ENCODE measurements around the gene IFT27. TPM values are rescaled to one million over a fixed set of nuclear protein-coding genes. Genes with fewer than 3 reads are reported as not detected.

IFT27 gene
- total RNA-seq, 1 donor from 2014 or later: 32.7 TPM

DNA sequence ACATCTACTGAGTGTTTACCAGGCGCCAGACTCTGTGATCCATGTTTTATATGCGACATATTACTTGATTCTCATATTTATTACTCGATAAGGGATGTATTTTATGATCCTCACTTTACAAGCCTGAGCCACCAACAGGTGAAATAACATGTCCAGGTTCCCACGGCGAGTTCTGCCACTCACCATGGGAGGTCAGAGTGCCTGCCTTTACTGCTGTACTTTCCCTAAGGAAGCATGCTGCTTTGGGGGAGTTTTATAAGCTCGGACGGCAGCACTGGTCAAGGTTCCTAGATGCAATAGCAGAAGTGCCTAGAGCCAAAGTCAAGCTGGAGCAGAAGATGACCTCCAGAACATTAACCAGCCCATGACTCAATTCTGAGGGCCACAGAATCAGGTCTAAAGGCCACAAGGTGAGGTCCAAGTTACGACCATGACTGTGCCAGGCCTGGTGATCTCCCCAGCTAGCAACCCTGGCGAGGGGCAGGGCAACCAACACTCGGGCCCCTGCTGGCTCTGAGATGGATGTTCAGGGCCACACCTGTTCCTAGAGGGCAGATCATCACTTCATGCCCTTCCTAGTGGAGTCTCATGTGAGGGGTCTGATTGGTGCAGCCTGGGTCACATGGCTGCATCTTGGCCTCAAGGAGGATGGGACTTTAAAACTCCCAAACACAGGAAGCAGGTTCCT is 14.2 kb downstream of the IFT27 start:
- no peak overlapping the region for H3K4me3 Mint-ChIP-seq
- intact Hi-C loops (cut with micrococcal nuclease): no loop called here
- no peak overlapping the region for H3K27ac Mint-ChIP-seq
- ChIA-PET CTCF (interaction anchor here (1.2 kb wide), 1 partner anchor 259 kb away, joined by 3 read pairs; no protein-coding TSS in a partner anchor), POLR2A (no interaction called here)
- H3K4me1 Mint-ChIP-seq: no peaks in the 10 kb centered on the region
- DNase-seq (no peak), ATAC-seq (ENCODE audit: low read depth) (no peak)
- TF ChIP-seq, protein P1, sequence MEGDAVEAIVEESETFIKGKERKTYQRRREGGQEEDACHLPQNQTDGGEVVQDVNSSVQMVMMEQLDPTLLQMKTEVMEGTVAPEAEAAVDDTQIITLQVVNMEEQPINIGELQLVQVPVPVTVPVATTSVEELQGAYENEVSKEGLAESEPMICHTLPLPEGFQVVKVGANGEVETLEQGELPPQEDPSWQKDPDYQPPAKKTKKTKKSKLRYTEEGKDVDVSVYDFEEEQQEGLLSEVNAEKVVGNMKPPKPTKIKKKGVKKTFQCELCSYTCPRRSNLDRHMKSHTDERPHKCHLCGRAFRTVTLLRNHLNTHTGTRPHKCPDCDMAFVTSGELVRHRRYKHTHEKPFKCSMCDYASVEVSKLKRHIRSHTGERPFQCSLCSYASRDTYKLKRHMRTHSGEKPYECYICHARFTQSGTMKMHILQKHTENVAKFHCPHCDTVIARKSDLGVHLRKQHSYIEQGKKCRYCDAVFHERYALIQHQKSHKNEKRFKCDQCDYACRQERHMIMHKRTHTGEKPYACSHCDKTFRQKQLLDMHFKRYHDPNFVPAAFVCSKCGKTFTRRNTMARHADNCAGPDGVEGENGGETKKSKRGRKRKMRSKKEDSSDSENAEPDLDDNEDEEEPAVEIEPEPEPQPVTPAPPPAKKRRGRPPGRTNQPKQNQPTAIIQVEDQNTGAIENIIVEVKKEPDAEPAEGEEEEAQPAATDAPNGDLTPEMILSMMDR (IDR thresholded peaks at IDR 0.05): no peak
- peaks cover 28% of the 10 kb centered on the region for H3K36me3 Mint-ChIP-seq (ENCODE audit: low read depth)
- no peaks in the 10 kb centered on the region for H3K27me3 Mint-ChIP-seq
- H3K9me3 Mint-ChIP-seq: no peaks in the 10 kb centered on the region

DNA sequence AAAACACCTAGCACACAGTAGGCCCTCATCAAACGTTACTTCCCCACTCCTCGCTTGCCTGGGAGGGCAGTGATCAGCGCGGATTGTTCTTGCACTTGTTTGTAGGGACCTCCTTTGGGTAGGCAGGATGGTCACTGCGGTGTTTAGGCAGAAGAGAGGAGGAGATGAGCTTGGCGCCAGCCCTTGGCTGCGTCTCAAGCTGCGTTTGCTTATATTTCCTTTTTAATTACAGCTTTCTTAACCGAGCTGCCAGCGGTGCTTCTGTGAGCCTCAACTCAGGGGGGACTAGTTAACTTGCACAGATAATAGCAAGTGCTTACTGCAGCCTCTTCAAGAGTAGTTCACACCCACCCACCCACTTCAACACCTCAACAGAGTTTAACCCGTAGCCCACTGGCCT is 15.1 kb downstream of the IFT27 start:
- TF ChIP-seq, protein P1 (IDR thresholded peaks at IDR 0.05): no peak
- H3K27ac Mint-ChIP-seq: no peak overlapping the region
- DNase-seq: no peak

DNA sequence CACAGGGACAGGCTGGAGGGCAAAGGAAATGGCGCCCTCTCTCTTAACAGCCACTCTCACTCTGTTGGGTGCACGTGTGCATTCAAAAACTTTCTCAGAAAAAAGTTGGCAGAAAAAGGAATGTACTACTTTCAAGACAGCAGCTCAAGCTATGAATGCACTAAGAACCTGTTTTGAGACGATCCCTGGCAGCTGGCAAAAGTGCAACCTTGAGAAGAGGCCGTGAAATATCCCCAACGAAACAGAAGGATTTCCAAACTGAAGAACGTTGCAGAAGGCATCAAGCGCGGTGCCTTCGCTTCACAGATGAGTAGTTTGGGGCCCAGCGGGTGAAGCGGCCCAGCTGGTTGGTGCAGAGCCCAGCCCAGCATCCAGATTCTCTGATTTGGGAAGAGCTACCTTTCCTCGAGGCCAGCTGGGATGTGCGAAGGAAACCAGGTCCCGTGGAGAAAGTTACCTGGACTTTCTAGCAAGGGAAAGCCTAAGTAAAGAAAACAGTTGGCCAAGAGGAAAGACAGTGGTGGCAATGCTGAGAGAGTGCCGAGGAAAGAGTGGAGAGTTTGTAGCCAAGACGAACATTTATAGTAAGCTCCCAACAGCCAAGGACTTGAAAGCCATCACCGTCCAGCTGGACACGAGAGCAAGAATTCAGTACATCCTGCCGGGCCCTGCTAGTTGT is 16.3 kb downstream of the IFT27 start:
- CTCF ChIA-PET: interaction anchor here (0.7 kb wide), 1 partner anchor 22 kb away, joined by 3 read pairs; no protein-coding TSS in a partner anchor
- peaks cover 17% of the 10 kb centered on the region for H3K36me3 Mint-ChIP-seq (ENCODE audit: low read depth)
- POLR2A ChIA-PET: interaction anchor here (0.5 kb wide), 1 partner anchor 848 kb away, joined by 3 read pairs; no protein-coding TSS in a partner anchor
- intact Hi-C loops (cut with micrococcal nuclease): no loop called here
- H3K27me3 Mint-ChIP-seq: peaks cover 7% of the 10 kb centered on the region
- no peak overlapping the region for H3K4me3 Mint-ChIP-seq
- TF ChIP-seq, protein P1 (IDR thresholded peaks at IDR 0.05): no peak
- ATAC-seq (ENCODE audit: low read depth) (no peak), DNase-seq (no peak)
- H3K4me1 Mint-ChIP-seq: no peaks in the 10 kb centered on the region
- no peaks in the 10 kb centered on the region for H3K9me3 Mint-ChIP-seq
- H3K27ac Mint-ChIP-seq: no peak overlapping the region

More for the DNA sequence above, 15.1 kb downstream of the IFT27 start:
- H3K36me3 Mint-ChIP-seq (ENCODE audit: low read depth): peaks cover 23% of the 10 kb centered on the region
- intact Hi-C loops (cut with micrococcal nuclease): no loop called here
- peaks cover 1% of the 10 kb centered on the region for H3K27me3 Mint-ChIP-seq
- H3K9me3 Mint-ChIP-seq: no peaks in the 10 kb centered on the region
- H3K4me1 Mint-ChIP-seq: no peaks in the 10 kb centered on the region
- ChIA-PET CTCF (no interaction called here), POLR2A (no interaction called here)
- ATAC-seq (ENCODE audit: low read depth): no peak
- no peak overlapping the region for H3K4me3 Mint-ChIP-seq

DNA sequence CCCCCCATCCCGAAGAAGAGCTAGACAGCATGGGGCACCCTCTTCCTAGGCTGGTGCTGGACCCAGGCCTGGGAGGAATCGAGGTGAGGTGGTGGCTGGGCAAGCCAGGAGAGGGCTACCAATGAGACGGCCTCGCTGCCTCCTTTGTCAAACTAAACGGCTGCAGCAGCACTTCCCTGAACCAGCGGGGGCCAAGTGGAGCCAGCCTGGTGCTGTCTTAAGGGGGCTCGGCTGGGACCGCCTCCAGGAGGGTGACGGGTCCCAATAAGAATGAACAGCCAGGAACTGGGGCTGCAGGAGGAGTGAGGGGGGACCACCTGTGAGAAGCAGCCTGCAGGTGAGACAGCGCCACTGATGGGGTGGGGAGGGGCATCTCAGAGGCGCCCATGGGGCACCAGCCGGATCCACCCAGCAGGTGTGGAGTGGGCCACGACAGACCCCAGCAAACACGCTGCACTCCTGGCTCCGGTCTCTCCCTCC is 17.1 kb downstream of the IFT27 start:
- intact Hi-C loops (cut with micrococcal nuclease): no loop called here
- H3K9me3 Mint-ChIP-seq: no peaks in the 10 kb centered on the region
- H3K27ac Mint-ChIP-seq: no peak overlapping the region
- CTCF ChIA-PET: interaction anchor here (3.0 to 3.7 kb wide), 3 partner anchors 16 to 284 kb away, joined by 9 to 25 read pairs (median 22); partner anchors contain the start of gene IFT27
- TF ChIP-seq, protein P1 (IDR thresholded peaks at IDR 0.05): no peak
- ATAC-seq (ENCODE audit: low read depth) (no peak), DNase-seq (no peak)
- POLR2A ChIA-PET: no interaction called here
- H3K4me1 Mint-ChIP-seq: no peaks in the 10 kb centered on the region
- H3K4me3 Mint-ChIP-seq: no peak overlapping the region
- peaks cover 9% of the 10 kb centered on the region for H3K27me3 Mint-ChIP-seq
- peaks cover 13% of the 10 kb centered on the region for H3K36me3 Mint-ChIP-seq (ENCODE audit: low read depth)

DNA sequence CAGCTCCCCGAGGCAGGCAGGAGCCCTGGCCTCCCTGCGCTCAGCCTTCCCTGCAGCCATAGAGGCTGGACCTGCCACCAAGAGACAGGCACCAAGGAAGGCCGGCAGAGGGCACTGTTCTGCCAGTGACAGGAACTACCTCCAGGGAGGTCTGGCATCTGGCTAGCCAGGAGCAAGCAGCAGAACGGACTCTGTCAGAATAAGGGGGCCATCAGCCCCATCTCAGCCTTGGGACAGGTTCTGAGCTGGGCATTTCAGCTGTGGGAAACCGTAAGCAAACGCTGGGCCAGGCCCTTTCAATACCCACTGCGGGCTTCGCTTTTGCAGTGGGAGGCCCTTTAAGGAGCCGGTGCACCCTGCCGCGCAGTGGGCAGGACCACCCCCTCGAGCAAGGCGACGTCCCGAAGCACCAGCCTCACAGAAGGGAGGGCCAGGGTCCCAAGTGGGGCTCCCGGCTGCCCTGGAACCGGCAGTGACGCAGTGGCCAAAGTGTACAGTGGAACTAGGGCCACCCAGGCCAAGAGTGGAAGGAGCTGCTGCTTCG is 18.2 kb downstream of the IFT27 start:
- H3K27me3 Mint-ChIP-seq: peaks cover 16% of the 10 kb centered on the region
- H3K27ac Mint-ChIP-seq: no peak overlapping the region
- ATAC-seq (ENCODE audit: low read depth) (peak; percentile 81), DNase-seq (peak; percentile 66)
- intact Hi-C loops (cut with micrococcal nuclease): loop anchor here (1.0 kb wide), 4 partner anchors 19 to 441 kb away; partner anchors contain the start of gene IFT27
- TF ChIP-seq, protein P1 (IDR thresholded peaks at IDR 0.05): peak; percentile 41
- H3K36me3 Mint-ChIP-seq (ENCODE audit: low read depth): peaks cover 4% of the 10 kb centered on the region
- no peak overlapping the region for H3K4me3 Mint-ChIP-seq
- H3K9me3 Mint-ChIP-seq: no peaks in the 10 kb centered on the region
- CTCF ChIA-PET: interaction anchor here (0.8 to 3.7 kb wide), 13 partner anchors 9 to 503 kb away, joined by 3 to 25 read pairs (median 4); partner anchors contain the start of gene IFT27
- no peaks in the 10 kb centered on the region for H3K4me1 Mint-ChIP-seq
- POLR2A ChIA-PET: no interaction called here

All from activated B cell treated with CpG ODN at 0.5 μM for 24 hours (primary cell).